C4-2B (cell line): Measurements from ENCODE around the gene KCNK6.

ENCODE experiments used
- H3K27ac ChIP-seq: fragments of 450-650 bp; 2 replicates; pipeline ENCODE4 v1.5.1; 2017
- ZFX ChIP-seq: fragments of 450-650 bp; IDR thresholded peaks from 2 replicates; pipeline ENCODE4 v1.6.1; 2017
- TF ChIP-seq, protein P1 (sequence below): fragments of 450-650 bp; conservative IDR thresholded peaks from 2 replicates; pipeline ENCODE4 v1.5.1; 2017; ENCODE audit warnings: mild to moderate bottlenecking

The KCNK6 gene

DNA sequence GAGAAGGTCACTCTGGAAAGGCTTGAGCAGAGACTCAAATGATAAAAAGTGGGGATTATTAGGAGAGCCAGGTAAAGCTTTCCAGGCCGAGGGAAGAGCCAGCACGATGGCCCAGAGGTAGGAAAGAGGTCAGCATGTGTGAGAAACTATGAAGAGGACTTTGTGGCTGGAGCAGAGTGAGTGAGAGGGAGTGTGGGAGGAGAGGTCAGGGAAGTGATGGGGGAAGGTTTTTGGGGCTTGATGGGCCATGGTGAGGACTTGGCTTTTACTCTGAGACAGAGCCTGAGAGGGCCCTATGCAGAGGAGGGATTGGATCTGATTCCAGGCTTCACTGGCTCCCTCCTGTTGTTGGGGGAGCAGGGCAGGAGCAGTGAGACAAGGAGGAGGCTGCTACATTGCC is 21.3 kb downstream of the KCNK6 start:
- H3K27ac ChIP-seq, result no peak overlapping the region
- TF ChIP-seq ZFX, result no peak
- TF ChIP-seq, protein P1, sequence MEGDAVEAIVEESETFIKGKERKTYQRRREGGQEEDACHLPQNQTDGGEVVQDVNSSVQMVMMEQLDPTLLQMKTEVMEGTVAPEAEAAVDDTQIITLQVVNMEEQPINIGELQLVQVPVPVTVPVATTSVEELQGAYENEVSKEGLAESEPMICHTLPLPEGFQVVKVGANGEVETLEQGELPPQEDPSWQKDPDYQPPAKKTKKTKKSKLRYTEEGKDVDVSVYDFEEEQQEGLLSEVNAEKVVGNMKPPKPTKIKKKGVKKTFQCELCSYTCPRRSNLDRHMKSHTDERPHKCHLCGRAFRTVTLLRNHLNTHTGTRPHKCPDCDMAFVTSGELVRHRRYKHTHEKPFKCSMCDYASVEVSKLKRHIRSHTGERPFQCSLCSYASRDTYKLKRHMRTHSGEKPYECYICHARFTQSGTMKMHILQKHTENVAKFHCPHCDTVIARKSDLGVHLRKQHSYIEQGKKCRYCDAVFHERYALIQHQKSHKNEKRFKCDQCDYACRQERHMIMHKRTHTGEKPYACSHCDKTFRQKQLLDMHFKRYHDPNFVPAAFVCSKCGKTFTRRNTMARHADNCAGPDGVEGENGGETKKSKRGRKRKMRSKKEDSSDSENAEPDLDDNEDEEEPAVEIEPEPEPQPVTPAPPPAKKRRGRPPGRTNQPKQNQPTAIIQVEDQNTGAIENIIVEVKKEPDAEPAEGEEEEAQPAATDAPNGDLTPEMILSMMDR, result no peak

DNA sequence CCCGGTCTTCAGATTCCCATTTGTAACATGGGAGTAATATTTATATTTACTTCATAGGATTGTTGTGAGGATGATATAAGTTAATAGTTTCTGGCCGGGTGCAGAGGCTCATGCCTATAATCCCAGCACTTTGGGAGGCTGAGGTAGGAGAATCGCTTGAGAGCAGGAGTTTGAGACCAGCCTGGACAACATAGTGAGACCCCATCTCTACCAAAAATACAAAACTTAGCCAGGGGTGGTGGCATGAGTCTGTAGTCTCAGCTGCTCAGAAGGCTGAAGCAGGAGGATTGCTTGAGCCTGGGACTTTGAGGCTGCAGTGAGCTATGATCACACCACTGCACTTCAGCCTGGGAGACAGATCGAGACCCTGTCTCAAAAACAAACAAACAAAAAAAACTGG is 27.2 kb downstream of the KCNK6 start:
- TF ChIP-seq, protein P1, result no peak
- TF ChIP-seq ZFX, result no peak
- no peak overlapping the region for H3K27ac ChIP-seq

DNA sequence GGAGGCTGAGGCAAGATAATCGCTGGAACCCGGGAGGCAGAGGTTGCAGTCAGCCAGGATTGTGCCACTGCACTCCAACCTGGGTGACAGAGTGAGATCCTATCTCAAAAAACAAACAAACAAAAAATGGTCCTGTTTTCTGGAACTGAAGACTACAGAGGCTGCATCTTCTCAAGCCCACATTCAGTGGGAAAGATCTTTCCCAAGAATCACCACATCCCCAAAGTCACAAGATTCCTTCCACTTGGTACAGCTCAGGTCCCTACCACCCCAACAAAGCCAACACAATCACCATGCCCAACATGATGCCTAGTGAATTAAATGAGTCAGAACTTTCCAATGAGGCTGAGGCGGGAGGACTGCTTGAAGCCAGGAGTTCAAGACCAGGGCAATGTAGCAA is 31.2 kb downstream of the KCNK6 start:
- H3K27ac ChIP-seq, result no peak overlapping the region
- TF ChIP-seq ZFX, result no peak
- TF ChIP-seq, protein P1, result no peak

DNA sequence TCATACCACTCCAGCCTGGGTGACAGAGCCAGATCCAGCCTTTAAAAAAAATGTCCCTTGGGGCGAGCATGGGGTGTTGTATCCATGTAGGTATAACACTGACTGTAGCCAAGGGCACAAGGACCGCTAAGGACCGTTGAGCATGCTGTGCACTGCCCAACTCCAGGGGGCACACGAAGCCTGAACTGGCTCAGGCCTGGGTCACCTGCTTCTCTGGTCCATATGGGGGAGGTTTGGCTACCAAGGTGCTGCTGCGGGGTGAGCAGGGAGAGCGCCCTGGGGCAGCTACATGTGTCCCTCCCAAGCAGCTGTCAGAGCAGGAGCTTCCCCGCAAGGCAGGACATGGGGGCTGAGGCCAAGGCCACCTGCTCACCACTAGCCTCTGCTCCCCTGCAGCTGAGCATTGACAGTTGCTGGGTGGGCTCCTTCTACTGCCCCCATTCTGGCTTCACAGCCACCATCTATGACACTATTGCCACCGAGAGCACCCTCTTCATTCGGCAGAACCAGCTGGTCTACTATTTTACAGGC is 32.3 kb downstream of the KCNK6 start:
- no peak overlapping the region for H3K27ac ChIP-seq
- no peak for TF ChIP-seq ZFX
- TF ChIP-seq, protein P1, result no peak

DNA sequence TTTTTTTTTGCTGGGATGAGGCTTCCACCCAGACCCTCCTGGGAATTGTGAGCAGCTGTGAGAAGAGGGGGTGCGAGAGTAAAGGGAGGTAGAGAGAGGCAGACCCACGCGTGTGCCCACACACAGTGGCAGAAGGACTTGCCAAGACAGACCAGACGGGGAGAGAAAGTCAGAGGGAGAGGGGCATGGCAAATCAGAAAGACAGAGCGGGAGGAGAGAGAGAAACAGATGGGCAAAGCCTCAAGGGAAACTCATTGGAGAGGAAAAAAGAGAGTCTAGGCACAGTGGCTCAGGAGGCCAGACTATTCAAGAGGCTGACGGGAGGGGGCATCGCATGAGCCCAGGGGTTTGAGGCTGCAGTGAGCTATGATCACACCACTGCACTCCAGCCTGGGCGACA is 33.0 kb downstream of the KCNK6 start:
- TF ChIP-seq, protein P1, result no peak
- TF ChIP-seq ZFX, result no peak
- no peak overlapping the region for H3K27ac ChIP-seq

DNA sequence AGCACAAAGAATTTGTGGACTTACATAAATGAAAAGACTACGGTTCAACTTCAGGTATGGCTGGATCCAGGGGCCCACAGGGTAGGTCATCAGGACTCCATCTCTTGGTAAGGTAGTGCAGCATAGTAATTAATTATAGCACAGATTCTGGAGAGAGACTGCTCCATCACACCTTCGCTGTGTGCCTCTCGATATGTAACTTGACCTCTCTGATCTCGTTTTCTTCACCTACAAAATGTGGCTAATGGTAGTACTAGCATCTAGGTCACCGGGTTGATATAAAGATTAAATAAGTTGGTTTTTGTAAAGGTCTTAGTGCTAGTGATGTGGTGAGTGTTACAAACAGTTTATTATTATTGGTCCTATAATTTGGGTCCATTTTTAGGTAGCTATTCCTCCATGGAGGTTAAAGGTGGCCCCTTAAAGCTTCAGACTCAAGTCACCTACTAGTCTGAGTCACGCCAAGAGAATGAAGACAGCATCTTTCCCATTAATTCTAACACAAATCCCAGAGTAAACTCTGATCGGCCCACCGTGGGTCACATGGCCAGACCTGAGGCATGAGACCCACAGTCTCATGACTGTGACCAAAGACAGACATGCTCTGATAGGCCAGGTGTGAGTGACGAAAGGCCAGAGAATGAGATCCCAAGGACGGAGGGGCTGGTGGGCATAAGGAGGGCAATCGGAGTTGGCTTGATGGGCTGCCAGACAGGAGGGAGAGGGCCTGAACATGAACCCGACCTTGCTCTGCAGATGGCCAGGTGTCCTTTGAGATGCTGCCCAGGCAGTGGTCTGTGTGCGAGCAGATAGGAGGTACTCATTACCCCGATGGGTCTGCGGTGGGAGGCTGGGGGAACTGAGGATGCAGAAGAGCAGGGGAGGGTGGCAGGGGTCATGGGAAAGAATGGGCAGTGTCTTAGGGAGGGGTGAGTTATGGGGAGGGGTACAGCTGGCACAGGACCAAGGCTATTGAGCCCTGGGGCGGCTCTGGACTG is 36.4 kb downstream of the KCNK6 start:
- TF ChIP-seq, protein P1, result no peak
- no peak for TF ChIP-seq ZFX
- H3K27ac ChIP-seq, result no peak overlapping the region

DNA sequence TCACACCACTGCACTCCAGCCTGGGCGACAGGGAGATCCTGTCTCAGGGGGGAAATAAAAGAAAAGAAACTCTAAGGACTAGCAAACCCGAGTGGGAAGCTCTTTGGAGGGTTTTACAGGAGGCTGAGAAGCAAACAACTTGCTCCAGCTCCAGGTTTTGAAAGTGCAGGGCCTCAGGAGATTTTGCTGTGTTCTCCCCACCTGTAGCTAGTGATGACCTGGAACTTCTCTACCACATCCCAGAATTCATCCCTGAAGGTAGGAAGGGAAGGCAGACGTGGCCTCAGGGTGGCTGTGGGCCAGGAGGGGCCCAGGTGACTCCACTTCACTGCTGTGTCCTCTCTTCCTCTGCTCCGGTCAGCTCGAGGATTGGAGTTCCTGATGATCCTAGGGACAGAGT is 38.4 kb downstream of the KCNK6 start:
- H3K27ac ChIP-seq, result no peak overlapping the region
- TF ChIP-seq ZFX, result no peak
- TF ChIP-seq, protein P1, result no peak
